NT2/D1 (cell line): ENCODE measurements around the gene ENPEP.

Experiments used
- DNase-seq: peaks from one replicate; pipeline ENCODE4 v3.0.0-alpha.2; 2011; ENCODE audit warnings: low read depth, low spot score
- H3K27me3 ChIP-seq: 2 replicates; pipeline ENCODE4 v1.6.0; 2011; ENCODE audit warnings: mild to moderate bottlenecking; ENCODE audit not compliant: insufficient read length, insufficient read depth
- H3K36me3 ChIP-seq: 2 replicates; pipeline ENCODE4 v1.6.1; 2011; ENCODE audit warnings: mild to moderate bottlenecking, low read length, mixed read lengths; ENCODE audit not compliant: insufficient read depth, insufficient read length
- H3K4me1 ChIP-seq: 2 replicates; pipeline ENCODE4 v1.5.1; 2011; ENCODE audit not compliant: insufficient read depth, insufficient read length
- H3K4me3 ChIP-seq: 2 replicates; pipeline ENCODE4 v1.5.1; 2011; ENCODE audit warnings: low read depth; ENCODE audit not compliant: insufficient read length
- H3K9ac ChIP-seq: 2 replicates; pipeline ENCODE4 v1.6.0; 2011; ENCODE audit warnings: low read depth; ENCODE audit not compliant: insufficient read length
- H3K9me3 ChIP-seq: 2 replicates; pipeline ENCODE4 v1.5.1; 2011; ENCODE audit warnings: mild to moderate bottlenecking, low read length; ENCODE audit not compliant: insufficient read depth
- SUZ12 ChIP-seq: IDR thresholded peaks from 2 replicates; pipeline ENCODE4 v1.6.1; 2011; ENCODE audit not compliant: insufficient read length, insufficient read depth; ENCODE audit errors: extremely low read depth
- YY1 ChIP-seq: IDR thresholded peaks from 2 replicates; pipeline ENCODE4 v1.6.1; 2011; ENCODE audit not compliant: insufficient read length, insufficient read depth
- ZNF274 ChIP-seq: IDR thresholded peaks from 2 replicates; pipeline ENCODE4 v1.6.1; 2011; ENCODE audit warnings: mild to moderate bottlenecking, low read depth, low read length

The ENPEP gene

DNA sequence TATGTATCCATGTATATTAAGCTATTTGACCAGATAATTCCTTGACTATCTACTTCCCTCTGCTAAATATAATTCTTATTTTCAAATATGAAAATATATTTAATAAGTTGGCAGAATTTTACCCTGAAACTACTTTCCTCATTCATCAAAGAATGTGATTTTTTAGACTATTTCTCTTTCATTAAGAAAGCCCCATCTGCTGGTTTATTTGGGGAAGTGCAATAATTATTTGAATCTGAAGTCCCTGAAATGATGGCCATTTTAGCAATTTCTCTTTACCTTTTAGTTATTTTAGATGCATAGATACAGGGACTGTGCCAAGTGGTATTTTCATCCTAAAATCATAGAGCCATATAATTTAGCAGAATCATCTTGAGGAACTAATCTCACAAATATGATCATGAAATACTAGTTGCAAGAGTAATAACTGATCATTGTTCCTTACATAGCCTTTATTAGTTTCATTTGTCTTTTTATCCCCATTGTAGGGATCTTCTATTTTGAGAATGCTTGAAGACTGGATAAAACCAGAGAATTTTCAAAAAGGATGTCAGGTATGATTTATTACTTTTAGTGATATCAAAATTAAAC lies 39.0 kb downstream of the ENPEP start:
- H3K36me3 ChIP-seq, result no peaks in the 10 kb centered on the region
- no peak overlapping the region for H3K9ac ChIP-seq
- H3K4me1 ChIP-seq, result no peaks in the 10 kb centered on the region
- no peak for TF ChIP-seq YY1
- TF ChIP-seq ZNF274, result no peak
- no peak for TF ChIP-seq SUZ12
- no peaks in the 10 kb centered on the region for H3K27me3 ChIP-seq
- DNase-seq, result no peak
- no peaks in the 10 kb centered on the region for H3K9me3 ChIP-seq
- H3K4me3 ChIP-seq, result no peak overlapping the region

DNA sequence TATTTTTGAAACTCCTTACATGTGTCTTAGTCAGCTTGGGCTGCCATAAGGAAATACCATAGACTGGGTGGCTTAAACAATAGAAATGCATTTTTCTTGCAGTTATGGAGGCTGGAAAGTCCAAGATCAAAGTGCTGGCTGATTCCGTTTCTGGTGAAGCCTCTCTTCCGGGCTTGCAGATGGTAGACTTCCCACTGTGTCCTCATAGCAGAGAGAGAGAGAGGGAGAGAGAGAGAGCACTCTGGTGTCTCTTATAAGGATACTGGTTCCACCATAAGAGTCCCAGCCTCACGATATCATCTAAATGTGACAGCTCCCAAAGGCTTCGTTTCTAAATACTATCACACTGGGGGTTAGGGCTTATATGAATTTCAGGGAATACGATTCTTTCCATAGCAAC lies 39.7 kb downstream of the ENPEP start:
- Histone ChIP-seq H3K4me3 (no peak overlapping the region), H3K4me1 (no peaks in the 10 kb centered on the region), H3K9me3 (no peaks in the 10 kb centered on the region), H3K36me3 (no peaks in the 10 kb centered on the region), H3K27me3 (no peaks in the 10 kb centered on the region), H3K9ac (no peak overlapping the region)
- TF ChIP-seq YY1, result no peak
- no peak for TF ChIP-seq ZNF274
- TF ChIP-seq SUZ12, result no peak
- no peak for DNase-seq

GRCh38 chr4:110516106-110516922 lies 40.4 kb downstream of the ENPEP start:
- TF ChIP-seq ZNF274 (no peak), SUZ12 (no peak), YY1 (no peak)
- Histone ChIP-seq H3K4me1 (no peaks in the 10 kb centered on the region), H3K4me3 (no peak overlapping the region), H3K27me3 (no peaks in the 10 kb centered on the region), H3K9me3 (no peaks in the 10 kb centered on the region), H3K36me3 (no peaks in the 10 kb centered on the region), H3K9ac (no peak overlapping the region)
- peak; percentile 66 for DNase-seq

GRCh38 chr4:110518889-110519490 lies 43.0 kb downstream of the ENPEP start:
- Histone ChIP-seq H3K4me3 (no peak overlapping the region), H3K27me3 (no peaks in the 10 kb centered on the region)
- no peak for DNase-seq

DNA sequence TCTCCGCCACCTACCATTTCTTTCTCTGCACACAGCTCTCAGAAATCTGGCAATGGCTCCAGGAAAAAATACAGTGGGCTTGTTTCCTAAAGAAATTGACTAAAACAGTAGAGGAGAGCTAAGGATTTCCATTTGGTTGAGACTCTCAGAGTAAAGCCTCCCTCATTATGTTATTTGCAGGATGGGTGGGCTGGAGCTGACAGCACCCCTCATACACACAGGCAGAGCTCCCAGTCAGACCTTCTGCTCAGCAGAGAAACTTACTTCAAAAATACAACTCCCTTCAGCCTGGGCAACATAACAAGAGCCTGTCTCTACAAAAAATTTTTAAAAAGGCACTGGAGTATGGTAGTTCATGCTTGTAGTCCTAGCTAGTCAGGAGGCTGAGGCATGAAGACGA lies 44.9 kb downstream of the ENPEP start:
- H3K4me1 ChIP-seq, result no peaks in the 10 kb centered on the region
- no peaks in the 10 kb centered on the region for H3K27me3 ChIP-seq
- TF ChIP-seq YY1 (no peak), ZNF274 (no peak), SUZ12 (no peak)
- H3K9me3 ChIP-seq, result no peaks in the 10 kb centered on the region
- H3K36me3 ChIP-seq, result no peaks in the 10 kb centered on the region
- H3K4me3 ChIP-seq, result no peak overlapping the region
- no peak for DNase-seq
- no peak overlapping the region for H3K9ac ChIP-seq

More at GRCh38 chr4:110518889-110519490, 43.0 kb downstream of the ENPEP start:
- Histone ChIP-seq H3K4me1 (no peaks in the 10 kb centered on the region), H3K9ac (no peak overlapping the region), H3K36me3 (no peaks in the 10 kb centered on the region), H3K9me3 (no peaks in the 10 kb centered on the region)
- no peak for TF ChIP-seq YY1
- TF ChIP-seq SUZ12, result no peak
- no peak for TF ChIP-seq ZNF274

GRCh38 chr4:110526589-110526988 lies 50.6 kb downstream of the ENPEP start:
- Histone ChIP-seq H3K4me1 (no peaks in the 10 kb centered on the region), H3K9ac (no peak overlapping the region), H3K36me3 (no peaks in the 10 kb centered on the region), H3K9me3 (no peaks in the 10 kb centered on the region), H3K4me3 (no peak overlapping the region), H3K27me3 (no peaks in the 10 kb centered on the region)
- no peak for DNase-seq
- TF ChIP-seq ZNF274, result no peak
- TF ChIP-seq YY1, result no peak
- no peak for TF ChIP-seq SUZ12

DNA sequence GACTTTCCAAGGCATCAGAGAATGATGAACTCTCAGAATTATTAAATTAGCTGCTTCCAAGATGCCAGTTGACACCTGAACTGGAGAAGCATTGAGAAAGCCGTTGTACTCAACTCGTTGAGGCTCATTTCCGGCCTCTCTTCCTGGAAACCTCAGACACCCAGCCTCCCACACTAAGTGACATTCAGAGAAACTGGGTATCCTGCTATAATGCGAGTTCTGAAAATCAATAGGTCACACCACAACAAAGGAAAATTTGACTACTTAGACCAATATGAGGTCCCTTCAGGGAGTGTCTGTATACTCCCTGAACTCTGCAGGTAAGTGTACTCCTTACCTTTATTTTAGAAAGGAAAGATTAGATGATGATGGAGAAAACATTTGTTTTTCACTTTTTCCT lies 51.2 kb downstream of the ENPEP start:
- Histone ChIP-seq H3K36me3 (no peaks in the 10 kb centered on the region), H3K9ac (no peak overlapping the region), H3K4me1 (no peaks in the 10 kb centered on the region), H3K4me3 (no peak overlapping the region), H3K27me3 (no peaks in the 10 kb centered on the region), H3K9me3 (no peaks in the 10 kb centered on the region)
- no peak for DNase-seq
- TF ChIP-seq ZNF274 (no peak), SUZ12 (no peak), YY1 (no peak)
